MM.1S (cell line): ENCODE data around the gene SCGB3A2.

ENCODE experiments used
- CTCF ChIP-seq: fragments of 300-600 bp; sonication (generic); IDR thresholded peaks from 2 replicates; pipeline ENCODE4 v1.5.1; 2016; ENCODE audit warnings: antibody characterized with exemption, low read length, mixed read lengths
- EZH2 ChIP-seq: fragments of 300-600 bp; sonication (generic); optimal IDR thresholded peaks from 2 replicates; pipeline ENCODE3; 2017; ENCODE audit warnings: low read depth, mild to moderate bottlenecking, antibody characterized with exemption, low read length, mixed read lengths

- TF ChIP-seq CTCF = no peak
- no peak for TF ChIP-seq EZH2
Measured at GRCh38 chr5:147892696-147893296, 14.3 kb downstream of the SCGB3A2 start.
